Liver (tissue), 9 donors: ENCODE measurements around the gene SEZ6L. TPM values are rescaled to one million over a fixed set of nuclear protein-coding genes. Genes with fewer than 3 reads are reported as not detected.

ENCODE experiments used
- DNase-seq: peaks from one replicate; pipeline ENCODE4 v3.0.0-alpha.2; 2017; ENCODE audit warnings: low spot score
- H3K27ac ChIP-seq, 2 donors: one replicate each; pipeline ENCODE4 v1.7.0; 2013; ENCODE audit warnings: inconsistent platforms in 2 of 2, low read length in 2 of 2, control low read depth in 1 of 2, low read depth in 1 of 2, mild to moderate bottlenecking in 1 of 2
- H3K27me3 ChIP-seq, 4 donors: one replicate each; pipeline versions ENCODE4 v1.6.1 to v1.7.0; 2013; ENCODE audit warnings: low read length in 3 of 4, inconsistent platforms in 1 of 4, mild to moderate bottlenecking in 1 of 4, moderate library complexity in 1 of 4; ENCODE audit not compliant: control insufficient read depth in 4 of 4, insufficient read depth in 4 of 4
- H3K36me3 ChIP-seq, 4 donors: one replicate each; pipeline versions ENCODE4 v1.6.1 to v1.7.0; 2013; ENCODE audit warnings: low read length in 3 of 4, mild to moderate bottlenecking in 3 of 4, low read depth in 1 of 4, moderate library complexity in 1 of 4; ENCODE audit not compliant: control insufficient read depth in 4 of 4, insufficient read depth in 3 of 4
- H3K4me1 ChIP-seq, 4 donors: one replicate each; pipeline versions ENCODE4 v1.6.1 to v1.7.0; 2013; ENCODE audit warnings: low read length in 3 of 4, mild to moderate bottlenecking in 3 of 4, moderate library complexity in 1 of 4; ENCODE audit not compliant: control insufficient read depth in 4 of 4, insufficient read depth in 4 of 4
- H3K4me3 ChIP-seq, 3 donors: one replicate each; pipeline versions ENCODE4 v1.6.1 to v1.7.0; 2013; ENCODE audit warnings: low read length in 3 of 3, control low read depth in 1 of 3, low read depth in 1 of 3, mild to moderate bottlenecking in 1 of 3
- H3K9ac ChIP-seq, 2 donors: one replicate each; pipeline ENCODE4 v1.7.0; 2013; ENCODE audit warnings: low read length in 2 of 2, mild to moderate bottlenecking in 2 of 2, moderate library complexity in 2 of 2, control low read depth in 1 of 2, low read depth in 1 of 2
- H3K9me3 ChIP-seq, 4 donors: one replicate each; pipeline versions ENCODE4 v1.6.1 to v1.7.0; 2013; ENCODE audit warnings: low read length in 3 of 4; ENCODE audit not compliant: control insufficient read depth in 4 of 4
- ATF3 ChIP-seq: IDR thresholded peaks from 2 replicates; pipeline ENCODE4 v1.6.1; 2016; ENCODE audit warnings: antibody characterized with exemption
- CTCF ChIP-seq: fragments of 150-350 bp; IDR thresholded peaks from 2 replicates; pipeline ENCODE4 v1.5.1; 2017; ENCODE audit warnings: improper control_type of control experiment, low read depth, low read length; ENCODE audit not compliant: missing input control
- EGR1 ChIP-seq, 2 donors: IDR thresholded peaks; 2 replicates each; pipeline ENCODE4 v1.6.1; 2016 to 2018; ENCODE audit warnings: antibody characterized with exemption in 2 of 2, low read depth in 2 of 2
- FOXA1 ChIP-seq: IDR thresholded peaks from 2 replicates; pipeline ENCODE4 v1.6.1; 2016; ENCODE audit warnings: antibody characterized with exemption
- FOXA2 ChIP-seq: IDR thresholded peaks from 2 replicates; pipeline ENCODE4 v1.6.1; 2016; ENCODE audit warnings: antibody characterized with exemption
- GABPA ChIP-seq, 2 donors: IDR thresholded peaks in 1 of 2; conservative IDR thresholded peaks in 1 of 2; 2 replicates each; pipeline ENCODE4 v1.6.1; 2016; ENCODE audit warnings: antibody characterized with exemption in 2 of 2, mild to moderate bottlenecking in 1 of 2, moderate library complexity in 1 of 2
- HNF4A ChIP-seq, 2 donors: conservative IDR thresholded peaks; 2 replicates each; pipeline ENCODE4 v1.6.1; 2016; ENCODE audit warnings: antibody characterized with exemption in 2 of 2, mild to moderate bottlenecking in 2 of 2
- HNF4G ChIP-seq: IDR thresholded peaks from 2 replicates; pipeline ENCODE4 v1.6.1; 2016; ENCODE audit warnings: antibody characterized with exemption
- JUND ChIP-seq, 2 donors: IDR thresholded peaks; 2 replicates each; pipeline ENCODE4 v1.6.1; 2016; ENCODE audit warnings: antibody characterized with exemption in 2 of 2
- MAX ChIP-seq: IDR thresholded peaks from 2 replicates; pipeline ENCODE4 v1.6.1; 2016; ENCODE audit warnings: antibody characterized with exemption
- NR2F2 ChIP-seq: IDR thresholded peaks from 2 replicates; pipeline ENCODE4 v1.6.1; 2016; ENCODE audit warnings: antibody characterized with exemption
- RAD21 ChIP-seq, 2 donors: IDR thresholded peaks; 2 replicates each; pipeline ENCODE4 v1.6.1; 2016; ENCODE audit warnings: antibody characterized with exemption in 2 of 2, mild to moderate bottlenecking in 2 of 2
- REST ChIP-seq: IDR thresholded peaks from 2 replicates; pipeline ENCODE4 v1.6.1; 2016; ENCODE audit warnings: antibody characterized with exemption, mild to moderate bottlenecking
- RXRA ChIP-seq, 2 donors: IDR thresholded peaks; 2 replicates each; pipeline ENCODE4 v1.6.1; 2017 to 2018; ENCODE audit warnings: antibody characterized with exemption in 2 of 2, mild to moderate bottlenecking in 1 of 2
- SP1 ChIP-seq: IDR thresholded peaks from 2 replicates; pipeline ENCODE4 v1.6.1; 2018; ENCODE audit warnings: antibody characterized with exemption, mild to moderate bottlenecking
- TAF1 ChIP-seq: conservative IDR thresholded peaks from 2 replicates; pipeline ENCODE4 v1.6.1; 2016; ENCODE audit warnings: antibody characterized with exemption, mild to moderate bottlenecking
- YY1 ChIP-seq: IDR thresholded peaks from 2 replicates; pipeline ENCODE4 v1.6.1; 2016; ENCODE audit warnings: antibody characterized with exemption, mild to moderate bottlenecking
- ZBTB33 ChIP-seq: IDR thresholded peaks from 2 replicates; pipeline ENCODE4 v1.6.1; 2016; ENCODE audit warnings: antibody characterized with exemption
- WGBS: extraction: QIAGEN DNeasy Blood & Tissue Kit; methylation state at CpG from one replicate; pipeline ENCODE4 v1.1.7; 2013; 5-methylcytosine and 5-hydroxymethylcytosine counted together
- polyA plus RNA-seq, 2 donors: library from polyadenylated mRNA; stranded (reverse) in 1 of 2; unstranded in 1 of 2; fragments of 200-250 nt in 1 of 2; fragments of >200 nt in 1 of 2; fragmentation: Nextera tagmentation in 1 of 2; extraction: Ambion mirVana in 1 of 2; gene quantifications; one replicate each; pipeline versions ENCODE4 v1.2.1 to v1.2.3, GENCODE V29; 2013 to 2015
- total RNA-seq, 2 donors: library from RNA; depleted of rRNA; stranded (reverse); fragments of >200 nt; gene quantifications; one replicate each; pipeline ENCODE4 v1.2.3, GENCODE V29; 2014
- donor health status: healthy.
- donor health status: healthy.
- donor health status: healthy.
- donor health status: healthy.
- donor health status: healthy.

SEZ6L gene
- total and polyA plus RNA-seq, 4 donors = under 0.01 to 0.70 (median 0.08) TPM; not detected in 1

- WGBS = 79% methylated on average over 4 of the region's 4 CpGs
- Histone ChIP-seq H3K36me3 (no peaks in the 10 kb centered on the region), H3K27ac (no peak overlapping the region), H3K4me1 (no peaks in the 10 kb centered on the region), H3K4me3 (no peak overlapping the region), H3K9ac (no peak overlapping the region), H3K27me3 (peaks cover 0 to 3% (median 0%) of the 10 kb centered on the region in 4 donors), H3K9me3 (no peaks in the 10 kb centered on the region)
- TF ChIP-seq YY1 = no peak
- TF ChIP-seq JUND (IDR thresholded peaks at IDR 0.05) = no peak
- TF ChIP-seq RXRA (IDR thresholded peaks at IDR 0.05) = no peak
- no peak for TF ChIP-seq ATF3
- TF ChIP-seq REST = no peak
- no peak for TF ChIP-seq ZBTB33
- TF ChIP-seq RAD21 (IDR thresholded peaks at IDR 0.05) = no peak
- no peak for TF ChIP-seq FOXA2
- TF ChIP-seq FOXA1 = no peak
- no peak for TF ChIP-seq NR2F2
- no peak for DNase-seq
These were observed 60.6 kb downstream of the SEZ6L start for GRCh38 chr22:26229910-26230309.

- H3K27me3 ChIP-seq = peaks cover 0 to 3% (median 0%) of the 10 kb centered on the region in 4 donors
- no peaks in the 10 kb centered on the region for H3K36me3 ChIP-seq
- no peaks in the 10 kb centered on the region for H3K9me3 ChIP-seq
- no peak overlapping the region for H3K9ac ChIP-seq
- H3K4me1 ChIP-seq = no peaks in the 10 kb centered on the region
- no peak for DNase-seq
- TF ChIP-seq SP1 (no peak), RXRA (IDR thresholded peaks at IDR 0.05) (no peak), MAX (no peak), ATF3 (no peak), YY1 (no peak), TAF1 (no peak), HNF4G (no peak), JUND (IDR thresholded peaks at IDR 0.05) (no peak), GABPA (IDR thresholded peaks at IDR 0.05 in 1 of 2, conservative IDR thresholded peaks at IDR 0.05 in 1 of 2) (no peak), HNF4A (conservative IDR thresholded peaks at IDR 0.05) (no peak), RAD21 (IDR thresholded peaks at IDR 0.05) (no peak), FOXA2 (no peak), ZBTB33 (no peak), FOXA1 (no peak), EGR1 (IDR thresholded peaks at IDR 0.05; ENCODE audit: low read depth in 2 of 2) (no peak), REST (no peak), CTCF (no peak)
- no peak overlapping the region for H3K27ac ChIP-seq
- WGBS = 55% methylated on average over 5 of the region's 5 CpGs
- no peak overlapping the region for H3K4me3 ChIP-seq
These were observed 65.0 kb downstream of the SEZ6L start for GRCh38 chr22:26234296-26234695.
